ENCODE measurements around the gene IER5L.
"Not testable (repeated sequence)": the region's sequence is repeated elsewhere in the genome, so short reads cannot be mapped to it uniquely, and the experiment has no call there.

IER5L gene

GRCh38 chr9:129203556-129203909, 25.5 kb upstream of the IER5L start:
- DNase-seq = no peak

DNA sequence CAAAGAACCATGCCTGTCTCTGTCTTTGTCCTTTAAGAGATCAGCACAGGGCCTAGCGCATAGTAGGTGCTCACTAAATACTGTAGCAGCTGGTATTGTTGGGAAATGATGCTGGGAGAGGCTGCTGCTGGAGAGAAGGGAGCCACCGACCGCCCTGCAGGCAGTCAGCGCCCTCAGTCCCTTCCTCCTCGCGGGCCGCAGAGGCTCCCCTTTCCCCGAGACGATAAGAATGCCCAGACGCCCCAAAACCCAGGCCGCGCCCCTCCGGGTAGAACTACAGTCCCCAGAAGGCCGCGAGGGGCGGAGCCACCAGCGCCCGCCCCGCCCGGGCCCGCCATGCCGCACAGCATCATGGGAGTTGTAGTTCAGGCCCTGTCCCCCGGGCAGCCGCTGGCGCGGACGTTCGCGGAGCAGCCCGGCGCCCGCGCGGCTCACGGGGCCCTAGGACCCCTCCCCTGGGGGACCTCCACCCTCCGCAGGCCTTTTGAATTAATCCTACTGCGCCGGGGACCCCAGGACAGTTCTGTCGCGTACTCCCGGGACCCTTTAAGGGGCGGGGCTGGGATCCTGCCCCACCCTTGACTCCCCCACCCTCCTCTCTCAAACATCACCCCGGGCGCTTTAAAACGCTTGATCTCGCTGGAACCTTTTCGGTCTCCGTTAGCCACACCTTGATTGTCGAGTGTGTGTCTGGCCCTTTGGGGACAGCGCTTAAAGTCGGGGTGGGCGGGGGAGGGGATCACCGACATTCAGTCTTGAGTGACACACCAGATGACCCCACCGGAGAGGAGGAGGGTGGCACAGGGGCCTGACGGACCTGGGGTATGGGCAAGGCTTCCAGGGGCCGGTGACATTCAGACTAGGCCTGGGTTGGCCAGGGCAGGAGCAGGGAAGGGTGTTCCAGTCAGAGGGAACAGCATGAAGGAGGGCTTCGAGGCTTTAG, 24.8 kb upstream of the IER5L start:
- peak in 54 of 56 donors; percentile 37 to 91 (median 78) for DNase-seq

GRCh38 chr9:129201866-129202265, 23.8 kb upstream of the IER5L start:
- no peak for DNase-seq

DNA sequence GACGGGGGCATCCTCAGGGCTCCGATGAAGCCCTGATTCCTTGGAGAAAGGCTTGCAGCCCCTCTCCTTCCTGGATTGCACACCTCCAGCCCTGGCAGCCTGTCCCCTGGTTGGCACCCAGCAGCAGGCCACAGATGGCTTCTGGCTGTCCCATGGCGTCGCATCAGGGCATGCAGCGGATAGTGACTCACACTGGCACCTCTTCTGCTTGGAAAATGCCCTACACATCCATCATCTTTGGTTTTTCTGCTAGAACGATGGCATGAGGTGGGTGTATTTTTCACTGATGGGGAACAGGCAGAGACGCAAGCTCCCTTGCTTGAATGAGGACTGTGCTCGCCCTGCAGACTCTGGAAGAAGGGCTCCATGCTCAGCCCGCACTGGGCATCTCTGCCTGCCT, 23.2 kb upstream of the IER5L start:
- DNase-seq = peak in 23 of 56 donors; percentile 3 to 63 (median 37)

- no peak for DNase-seq
Observed at GRCh38 chr9:129200255-129200654, 22.2 kb upstream of the IER5L start.

DNA sequence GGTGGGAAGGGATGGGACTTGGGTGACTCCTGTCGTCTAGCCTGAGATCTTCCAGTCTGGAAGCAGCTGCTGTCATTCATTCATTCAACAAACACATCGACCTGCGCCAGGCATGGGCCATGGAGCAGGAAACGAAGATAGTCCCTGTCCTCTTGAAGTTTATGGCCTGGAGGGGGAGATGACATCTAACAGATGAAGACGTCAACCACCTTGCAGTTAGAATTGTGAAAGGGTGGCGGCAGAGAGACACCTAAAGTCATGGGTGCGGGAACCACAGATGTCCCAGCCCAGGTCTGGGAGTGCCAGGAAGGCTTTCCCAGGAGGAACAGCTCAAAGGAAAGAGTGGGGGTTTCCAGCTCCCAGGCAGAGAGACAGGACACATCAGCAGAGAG, 21.0 kb upstream of the IER5L start:
- no peak for DNase-seq

DNA sequence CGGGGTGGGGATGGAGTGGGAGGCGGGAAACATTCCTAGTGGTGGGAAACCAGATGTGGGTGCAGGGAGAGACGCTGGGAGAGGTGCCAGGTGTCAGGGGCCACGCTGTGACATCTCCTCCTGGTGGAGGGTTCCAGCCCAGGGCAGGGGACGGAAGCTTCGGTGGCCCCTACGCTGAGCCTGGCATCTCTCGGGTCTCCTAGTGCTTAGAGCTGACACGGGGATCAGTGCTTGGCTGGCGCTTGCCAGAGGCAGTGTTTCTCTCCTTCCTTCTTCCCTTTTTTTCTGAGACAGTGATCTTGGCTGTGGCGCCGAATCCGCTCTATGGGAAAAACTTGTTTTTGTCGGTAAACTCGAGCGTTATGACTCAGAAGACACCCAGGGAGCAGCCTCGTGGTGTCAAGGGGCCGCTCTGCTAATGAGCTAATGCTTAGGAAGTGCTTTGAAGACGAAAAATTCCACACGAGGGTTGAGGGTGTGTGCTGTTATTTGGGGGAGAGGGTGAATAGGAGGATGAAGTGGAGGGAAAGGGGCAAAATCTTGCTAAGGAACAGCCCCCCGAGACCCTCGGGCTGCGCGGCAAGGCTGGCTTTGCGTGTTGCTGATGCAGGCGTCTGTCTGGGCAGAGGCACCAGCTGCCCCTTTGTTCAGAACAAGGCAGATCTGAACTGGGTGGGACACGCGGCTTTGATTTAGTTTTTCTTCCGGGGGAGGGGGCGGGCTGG, 20.4 kb upstream of the IER5L start:
- peak in 31 of 56 donors; percentile 6 to 72 (median 27) for DNase-seq

- DNase-seq = no peak
Observed at GRCh38 chr9:129197978-129198318, 19.9 kb upstream of the IER5L start.

DNA sequence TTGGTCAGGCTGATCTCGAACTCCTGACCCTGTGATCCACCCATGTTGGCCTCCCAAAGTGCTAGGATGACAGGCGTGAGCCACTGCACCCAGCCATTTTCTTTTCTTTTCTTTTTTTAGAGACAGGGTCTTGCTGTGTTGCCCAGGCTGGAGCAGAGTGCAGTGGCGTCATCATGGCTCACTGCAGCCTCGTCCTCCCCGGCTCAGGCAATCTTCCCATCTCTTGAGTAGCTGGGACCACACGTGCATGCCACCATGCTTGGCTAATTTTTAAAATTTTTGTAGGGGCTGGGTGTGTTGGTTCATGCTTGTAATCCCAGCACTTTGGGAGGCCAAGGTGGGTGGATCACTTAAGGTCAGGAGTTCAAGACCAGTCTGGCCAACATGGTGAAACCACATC, 19.0 kb upstream of the IER5L start:
- not testable (repeated sequence) for DNase-seq

GRCh38 chr9:129195606-129196005, 17.5 kb upstream of the IER5L start:
- DNase-seq = no peak

DNA sequence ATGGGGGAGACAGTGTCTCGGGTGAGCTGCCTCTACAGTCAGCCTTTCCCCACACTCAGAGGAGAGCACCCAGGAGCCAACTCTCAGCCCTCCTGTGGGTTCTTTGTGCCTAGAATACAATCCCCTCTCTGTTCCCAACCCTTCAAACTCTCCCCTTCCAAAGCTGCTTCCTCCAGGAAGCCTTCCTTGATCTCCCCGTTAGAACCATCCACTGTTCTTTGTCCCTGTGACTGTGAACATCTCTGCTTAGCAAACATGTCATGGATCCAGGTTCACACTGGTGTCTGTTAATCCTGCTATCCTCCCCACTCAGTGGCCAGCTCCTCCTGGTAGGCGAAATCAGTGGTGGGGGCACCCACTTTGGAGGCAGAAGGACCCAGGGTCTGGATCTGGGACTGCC, 16.2 kb upstream of the IER5L start:
- no peak for DNase-seq

GRCh38 chr9:129193655-129194054, 15.6 kb upstream of the IER5L start:
- DNase-seq = no peak

DNA sequence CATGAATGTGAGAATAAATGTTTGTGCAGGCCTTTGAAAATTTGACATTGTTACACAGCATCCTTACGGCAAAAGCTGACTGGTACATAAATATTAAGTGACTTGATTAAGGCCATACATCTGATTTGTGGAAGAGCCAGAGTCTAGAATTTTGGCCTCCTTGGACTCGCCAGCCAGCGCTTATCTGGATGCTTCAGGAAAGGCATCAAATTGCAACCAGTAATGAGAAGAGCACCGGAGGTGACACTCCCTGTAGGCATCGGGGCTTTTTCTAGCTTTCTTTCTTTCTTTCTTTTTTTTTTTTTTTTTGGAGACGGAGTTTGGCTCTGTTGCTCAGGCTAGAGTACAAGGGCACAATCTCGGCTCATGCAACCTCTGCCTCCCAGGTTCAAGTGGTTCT, 13.2 kb upstream of the IER5L start:
- DNase-seq = no peak

DNA sequence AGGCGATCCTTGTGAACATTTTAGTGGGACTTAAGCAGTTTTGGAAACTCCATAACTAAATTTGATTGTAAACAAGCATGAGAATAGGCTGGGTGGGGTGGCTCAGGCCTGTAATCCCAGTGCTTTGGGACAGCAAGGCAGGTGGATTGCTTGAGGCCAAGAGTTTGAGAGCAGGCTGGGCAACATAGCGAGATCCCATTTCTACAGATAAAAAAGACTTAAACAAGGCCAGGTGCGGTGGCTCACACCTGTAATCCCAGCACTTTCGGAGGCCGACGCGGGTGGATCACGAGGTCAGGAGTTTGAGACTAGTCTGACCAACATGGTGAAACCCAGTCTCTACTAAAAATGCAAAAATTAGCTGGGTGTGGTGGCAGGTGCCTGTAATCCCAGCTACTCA, 11.9 kb upstream of the IER5L start:
- not testable (repeated sequence) for DNase-seq

- no peak for DNase-seq
Observed at GRCh38 chr9:129187042-129187441, 9.0 kb upstream of the IER5L start.

DNA sequence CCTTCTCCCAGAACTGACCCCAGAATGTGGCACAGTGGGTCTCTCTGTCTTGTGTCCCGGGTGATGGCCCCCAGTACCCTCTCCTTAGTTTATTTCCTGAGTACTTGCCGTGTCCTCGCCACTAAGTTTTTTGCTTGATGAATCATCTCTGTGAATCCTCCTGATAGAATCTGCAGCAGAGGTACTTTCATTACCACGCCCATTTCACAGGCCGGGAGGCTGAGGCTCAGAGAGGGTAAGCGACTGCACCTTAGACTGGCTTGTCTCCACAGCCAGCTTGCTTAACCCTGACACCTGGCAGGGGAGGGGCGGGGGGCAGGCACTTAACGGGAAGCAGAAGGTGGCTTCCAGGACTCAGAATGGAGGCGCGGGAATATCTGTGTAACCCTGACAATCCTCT, 7.9 kb upstream of the IER5L start:
- no peak for DNase-seq

GRCh38 chr9:129185402-129185801, 7.3 kb upstream of the IER5L start:
- DNase-seq = no peak

DNA sequence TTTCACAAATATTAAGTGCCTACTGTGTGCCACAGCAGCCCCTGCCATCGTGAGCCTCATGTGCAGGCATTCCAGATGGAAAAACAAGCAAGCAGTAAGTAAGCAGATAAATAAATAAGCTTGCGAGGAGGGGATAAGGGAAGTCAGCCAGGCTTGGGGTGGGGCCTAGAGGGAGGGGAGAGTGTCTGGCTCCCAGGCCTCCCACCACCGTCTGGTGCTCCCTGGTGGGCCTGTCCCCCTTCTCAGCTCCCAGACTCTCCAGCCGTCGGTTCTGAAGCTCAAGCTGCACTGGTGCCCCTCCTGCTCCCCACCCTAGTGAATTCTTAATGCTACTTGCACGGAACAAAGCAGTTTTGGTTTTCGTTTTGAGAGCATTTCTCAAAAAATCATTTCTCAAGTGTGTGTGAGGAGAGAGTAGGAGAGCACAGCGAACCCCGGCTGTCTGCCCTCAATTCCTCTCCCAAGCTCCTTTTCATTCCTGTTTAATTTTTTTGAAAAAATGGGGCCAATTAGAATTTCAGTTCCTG, 6.6 kb upstream of the IER5L start:
- no peak for DNase-seq

DNA sequence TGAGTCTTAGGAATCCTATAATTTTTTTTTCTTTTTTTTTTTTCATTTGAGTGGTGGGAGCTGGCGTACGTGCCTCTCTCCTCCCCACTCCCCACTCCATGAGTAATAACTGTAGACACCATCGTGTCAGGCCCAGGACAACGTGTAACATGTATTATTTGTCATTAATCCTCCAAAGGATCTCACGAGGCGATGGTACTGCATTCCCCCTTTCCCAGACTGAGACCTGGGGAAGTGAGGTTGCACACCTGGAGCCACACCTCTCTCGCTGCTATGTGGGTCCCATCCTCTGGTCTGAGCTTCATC, 6.1 kb upstream of the IER5L start:
- DNase-seq = no peak

DNA sequence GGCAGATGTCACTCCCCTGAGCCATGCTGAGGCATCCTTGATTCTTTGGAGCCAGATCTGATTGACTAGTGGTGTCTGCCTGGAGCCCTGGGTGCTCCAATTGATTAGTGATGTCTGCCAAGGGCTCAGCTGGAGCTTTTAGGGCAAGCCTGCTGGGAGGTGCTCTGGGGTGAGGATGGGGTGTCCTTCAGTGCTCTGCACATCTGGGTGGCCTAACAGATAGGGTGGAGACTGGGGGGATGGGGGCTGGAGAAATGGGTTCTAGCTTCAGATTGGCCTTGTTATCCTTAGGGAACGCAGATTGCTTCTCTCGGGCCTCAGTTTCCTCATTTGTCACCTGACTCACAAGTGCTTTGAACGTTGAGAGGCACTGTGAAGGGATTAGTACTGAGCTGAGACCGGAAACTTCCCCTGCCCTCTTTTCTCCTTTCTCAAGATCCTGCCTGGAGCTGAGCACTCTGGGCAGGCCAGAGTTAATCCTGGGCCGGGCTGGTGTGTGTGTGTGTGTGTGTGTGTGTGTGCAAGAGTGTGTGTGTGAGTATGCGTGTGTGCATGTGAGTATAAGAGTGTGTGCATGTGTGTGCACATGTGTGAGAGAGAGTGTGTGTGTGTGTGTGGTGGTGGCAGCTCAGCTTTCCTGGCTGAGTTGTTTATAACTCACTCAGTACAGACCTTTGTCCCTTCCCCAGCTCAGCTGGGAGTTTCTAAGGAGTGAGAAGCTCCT, 5.6 kb upstream of the IER5L start:
- DNase-seq = no peak

GRCh38 chr9:129182625-129183494, 4.8 kb upstream of the IER5L start:
- DNase-seq = no peak
